ENCODE data around the gene ARAP1.

- TF ChIP-seq CTCF (IDR thresholded peaks at IDR 0.05; ENCODE audit: control extremely low read depth in 1 of 3, insufficient read depth in 1 of 3, low read depth in 1 of 3, low read length in 3 of 3) (no peak), SP1 (IDR thresholded peaks at IDR 0.05; ENCODE audit: low read depth, low read length) (no peak), KDM5A (IDR thresholded peaks at IDR 0.05; ENCODE audit: low read length) (no peak), SIN3A (conservative IDR thresholded peaks at IDR 0.05 in 1 of 2, IDR thresholded peaks at IDR 0.05 in 1 of 2; ENCODE audit: low read depth in 1 of 2, low read length in 2 of 2) (no peak), MAX (IDR thresholded peaks at IDR 0.05) (peak; percentile 61; the same call in 1 of the 2 replicates), SIX5 (IDR thresholded peaks at IDR 0.05; ENCODE audit: low read depth, low read length) (no peak), GABPA (IDR thresholded peaks at IDR 0.05; ENCODE audit: borderline replicate concordance, insufficient read depth, low read length) (no peak), E2F6 (IDR thresholded peaks at IDR 0.05) (peak; percentile 24; the same call in 1 of the 2 replicates), ATF2 (IDR thresholded peaks at IDR 0.05; ENCODE audit: low read length) (no peak), FOSL1 (IDR thresholded peaks at IDR 0.05; ENCODE audit: insufficient read depth, low read depth, low read length) (no peak), CBX5 (IDR thresholded peaks at IDR 0.05; ENCODE audit: low read depth, low read length) (no peak), USF2 (IDR thresholded peaks at IDR 0.05; ENCODE audit: low read length) (no peak), YY1 (IDR thresholded peaks at IDR 0.05; ENCODE audit: low read depth, low read length) (no peak)
Observed at GRCh38 chr11:72637198-72637597, 115.0 kb downstream of the ARAP1 start.

Data from H1 (cell line).